PC-3 (cell line): ENCODE data around the gene DNHD1. TPM values are rescaled to one million over a fixed set of nuclear protein-coding genes. Genes with fewer than 3 reads are reported as not detected.

ENCODE experiments used
- ATAC-seq: fragments of 200-7000 bp; cut with Tn5 transposase; 2 replicates; pipeline ENCODE4 v1.9.1; 2020; ENCODE audit warnings: mild to moderate bottlenecking, moderate library complexity
- BruUV-seq: library from RNA; stranded (reverse); fragments of 400-500 nt; replicated peaks from 2 replicates; lab custom pipeline; 2021; lab: Mats Ljungman, UMichigan
- CTCF ChIA-PET: fragments of 300-600 bp; sonication (Branson Sonifier 250); formaldehyde crosslinking; loops from one replicate; lab custom pipeline; 2022; ENCODE audit warnings: antibody characterized with exemption; lab: Charles Lee
- POLR2A ChIA-PET: fragments of 300-600 bp; sonication (Branson Sonifier 250); formaldehyde crosslinking; loops from one replicate; lab custom pipeline; 2022; ENCODE audit warnings: antibody characterized with exemption; ENCODE audit not compliant: unreplicated experiment; lab: Charles Lee
- DNase-seq: peaks from one replicate; pipeline ENCODE4 v3.0.0-alpha.2; 2015
- H2AFZ ChIP-seq: fragments of 300-600 bp; sonication (generic); 2 replicates; pipeline ENCODE4 v1.6.0; 2016; ENCODE audit warnings: antibody characterized with exemption, low read length
- H3F3A ChIP-seq: fragments of 300-600 bp; sonication (generic); one replicate; pipeline ENCODE4 v1.6.0; 2017; ENCODE audit warnings: antibody characterized with exemption, low read length, control low read depth, mild to moderate bottlenecking; ENCODE audit not compliant: unreplicated experiment
- H3K27ac ChIP-seq: fragments of 300-600 bp; sonication (generic); 2 replicates; pipeline ENCODE4 v1.5.1; 2016; ENCODE audit warnings: mild to moderate bottlenecking, low read length
- H3K27me3 ChIP-seq: fragments of 300-600 bp; sonication (generic); 2 replicates; pipeline ENCODE4 v1.6.1; 2016; ENCODE audit warnings: low read length, mixed read lengths
- H3K36me3 ChIP-seq: fragments of 300-600 bp; sonication (generic); 2 replicates; pipeline ENCODE4 v1.6.1; 2016; ENCODE audit warnings: low read depth, mixed run types, low read length, mixed read lengths
- H3K4me1 ChIP-seq: fragments of 300-600 bp; sonication (generic); 2 replicates; pipeline ENCODE4 v1.5.1; 2016; ENCODE audit warnings: low read length; ENCODE audit not compliant: insufficient read depth
- H3K4me2 ChIP-seq: fragments of 300-600 bp; sonication (generic); 2 replicates; pipeline ENCODE4 v1.6.0; 2016; ENCODE audit warnings: low read length
- H3K4me3 ChIP-seq: fragments of 300-600 bp; sonication (generic); 2 replicates; pipeline ENCODE4 v1.5.1; 2016; ENCODE audit warnings: mild to moderate bottlenecking, low read length, mixed read lengths
- H3K79me2 ChIP-seq: fragments of 300-600 bp; sonication (generic); 2 replicates; pipeline ENCODE4 v1.6.1; 2017; ENCODE audit warnings: low read length, mixed read lengths
- H3K9ac ChIP-seq: fragments of 300-600 bp; sonication (generic); 2 replicates; pipeline ENCODE4 v1.6.0; 2016; ENCODE audit warnings: mild to moderate bottlenecking, low read length
- H3K9me2 ChIP-seq: fragments of 300-600 bp; sonication (generic); replicated peaks from 2 replicates; pipeline ENCODE4 v1.6.1; 2016; ENCODE audit warnings: mixed run types, low read length, mixed read lengths
- H3K9me3 ChIP-seq: fragments of 300-600 bp; sonication (generic); 2 replicates; pipeline ENCODE4 v1.6.1; 2016; ENCODE audit warnings: low read length, mixed read lengths
- H4K20me1 ChIP-seq: fragments of 300-600 bp; sonication (generic); 2 replicates; pipeline ENCODE4 v1.6.1; 2016; ENCODE audit warnings: low read length, mixed read lengths
- CTCF ChIP-seq: fragments of 300-600 bp; sonication (generic); conservative IDR thresholded peaks from 2 replicates; pipeline ENCODE4 v1.5.1; 2017; ENCODE audit warnings: antibody characterized with exemption, low read depth, mild to moderate bottlenecking, low read length
- EZH2 ChIP-seq: fragments of 300-600 bp; sonication (generic); IDR thresholded peaks from one replicate; pipeline ENCODE4 v1.6.1; 2017; ENCODE audit warnings: antibody characterized with exemption, mild to moderate bottlenecking, low read length; ENCODE audit not compliant: unreplicated experiment
- EZH2phosphoT487 ChIP-seq: fragments of 300-600 bp; sonication (generic); IDR thresholded peaks from 2 replicates; pipeline ENCODE4 v1.6.1; 2018; ENCODE audit warnings: mild to moderate bottlenecking, antibody characterized with exemption, low read length, borderline replicate concordance
- intact Hi-C: fragments of 100-400 bp; cut with micrococcal nuclease; formaldehyde crosslinking; loops from 2 replicates; pipeline ENCODE4 v1.9.0; 2023
- total RNA-seq: library from RNA; depleted of rRNA; stranded (reverse); fragments of >200 nt; gene quantifications from 2 replicates; pipeline ENCODE4 v1.2.3, GENCODE V29; 2014

DNHD1 gene
- total RNA-seq, 1 experiment from 2014 or later: 9.3 TPM

GRCh38 chr11:6548121-6548520 lies 51.0 kb downstream of the DNHD1 start:
- Histone ChIP-seq H3K4me2 (no peak overlapping the region), H4K20me1 (no peaks in the 10 kb centered on the region), H3K9me3 (no peaks in the 10 kb centered on the region), H3K9ac (no peak overlapping the region), H2AFZ (no peak overlapping the region), H3F3A (no peaks in the 10 kb centered on the region), H3K36me3 (no peaks in the 10 kb centered on the region), H3K9me2 (no peaks in the 10 kb centered on the region), H3K4me3 (no peak overlapping the region), H3K79me2 (no peaks in the 10 kb centered on the region), H3K27ac (no peak overlapping the region), H3K27me3 (no peaks in the 10 kb centered on the region), H3K4me1 (no peaks in the 10 kb centered on the region)
- DNase-seq (no peak), ATAC-seq (no peak)
- ChIA-PET CTCF (no interaction called here), POLR2A (no interaction called here)
- TF ChIP-seq EZH2phosphoT487 (no peak), CTCF (no peak)
- intact Hi-C loops: no loop called here
- no TSS peak for BruUV-seq

- Histone ChIP-seq H3K4me1 (no peaks in the 10 kb centered on the region), H3K4me2 (no peak overlapping the region), H3K9ac (no peak overlapping the region), H3K79me2 (no peaks in the 10 kb centered on the region), H3K27me3 (no peaks in the 10 kb centered on the region), H4K20me1 (no peaks in the 10 kb centered on the region), H3K9me3 (no peaks in the 10 kb centered on the region), H2AFZ (no peak overlapping the region), H3K36me3 (no peaks in the 10 kb centered on the region), H3K9me2 (no peaks in the 10 kb centered on the region), H3K27ac (no peak overlapping the region), H3F3A (no peaks in the 10 kb centered on the region), H3K4me3 (no peak overlapping the region)
- intact Hi-C loops: no loop called here
- DNase-seq (no peak), ATAC-seq (no peak)
- TF ChIP-seq CTCF (no peak), EZH2phosphoT487 (no peak), EZH2 (no peak)
- ChIA-PET POLR2A (no interaction called here), CTCF (no interaction called here)
- BruUV-seq: no TSS peak
These were observed 51.6 kb downstream of the DNHD1 start for GRCh38 chr11:6548641-6549040.

GRCh38 chr11:6553634-6554033 lies 56.6 kb downstream of the DNHD1 start:
- Histone ChIP-seq H3K9ac (no peak overlapping the region), H3K79me2 (no peaks in the 10 kb centered on the region), H3K27me3 (no peaks in the 10 kb centered on the region), H3K36me3 (no peaks in the 10 kb centered on the region), H4K20me1 (no peaks in the 10 kb centered on the region), H2AFZ (no peak overlapping the region), H3K9me3 (no peaks in the 10 kb centered on the region), H3K9me2 (no peaks in the 10 kb centered on the region), H3K4me3 (no peak overlapping the region), H3K4me2 (no peak overlapping the region), H3K27ac (no peak overlapping the region), H3F3A (no peaks in the 10 kb centered on the region), H3K4me1 (no peaks in the 10 kb centered on the region)
- no peak for TF ChIP-seq EZH2phosphoT487
- no peak for TF ChIP-seq CTCF
- no peak for TF ChIP-seq EZH2
- no peak for DNase-seq
- CTCF ChIA-PET: no interaction called here
- intact Hi-C loops: no loop called here
- no peak for ATAC-seq
- POLR2A ChIA-PET: no interaction called here
- no TSS peak for BruUV-seq
